ES-I3 (cell line): ENCODE results near the gene MRAS.

Source experiments
- H3K36me3 ChIP-seq: 2 replicates; pipeline ENCODE4 v1.6.1; 2013; ENCODE audit warnings: mild to moderate bottlenecking, low read length, control low read depth, moderate library complexity; ENCODE audit not compliant: insufficient read depth
- H3K4me1 ChIP-seq: 2 replicates; pipeline ENCODE4 v1.6.1; 2013; ENCODE audit warnings: mild to moderate bottlenecking, control low read depth, low read length; ENCODE audit not compliant: insufficient read depth
- H3K9ac ChIP-seq: 2 replicates; pipeline ENCODE4 v1.6.1; 2013; ENCODE audit warnings: low read depth, mild to moderate bottlenecking, low read length, moderate library complexity
- H3K9me3 ChIP-seq: 2 replicates; pipeline ENCODE4 v1.6.1; 2013; ENCODE audit warnings: mild to moderate bottlenecking, low read length, moderate library complexity; ENCODE audit not compliant: control insufficient read depth, insufficient read depth

MRAS gene

GRCh38 chr3:138440121-138440521 lies 91.7 kb downstream of the MRAS start:
- Histone ChIP-seq H3K36me3 (no peaks in the 10 kb centered on the region), H3K4me1 (peaks cover 41% of the 10 kb centered on the region), H3K9ac (no peak overlapping the region), H3K9me3 (no peaks in the 10 kb centered on the region)

GRCh38 chr3:138440596-138440995 lies 92.2 kb downstream of the MRAS start:
- H3K9me3 ChIP-seq: no peaks in the 10 kb centered on the region
- no peaks in the 10 kb centered on the region for H3K36me3 ChIP-seq
- no peak overlapping the region for H3K9ac ChIP-seq
- H3K4me1 ChIP-seq: peaks cover 41% of the 10 kb centered on the region

GRCh38 chr3:138441256-138441655 lies 92.9 kb downstream of the MRAS start:
- Histone ChIP-seq H3K4me1 (peaks cover 41% of the 10 kb centered on the region), H3K9ac (no peak overlapping the region), H3K36me3 (no peaks in the 10 kb centered on the region; the same call in 1 of the 2 replicates), H3K9me3 (no peaks in the 10 kb centered on the region)

DNA sequence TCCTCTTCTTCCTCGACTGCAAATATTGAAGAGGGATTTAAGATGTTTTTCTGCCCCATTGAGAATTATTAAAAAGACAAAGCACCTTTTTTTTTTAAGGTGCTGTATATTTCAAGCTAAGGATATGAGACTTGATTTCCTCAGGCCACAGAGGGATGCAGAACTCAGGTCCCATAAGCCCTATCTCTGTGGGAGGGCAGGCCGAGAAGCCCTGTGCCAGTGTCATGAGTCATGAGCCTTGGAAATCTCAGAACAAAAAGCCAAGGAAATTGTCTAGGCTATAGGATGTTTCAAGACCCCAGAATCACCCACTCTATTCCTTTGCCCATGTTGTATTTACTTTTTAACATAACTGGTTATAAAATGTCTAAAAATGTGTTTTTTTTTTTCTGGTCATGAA lies 93.4 kb downstream of the MRAS start:
- Histone ChIP-seq H3K36me3 (no peaks in the 10 kb centered on the region; the same call in 1 of the 2 replicates), H3K9ac (no peak overlapping the region), H3K9me3 (no peaks in the 10 kb centered on the region), H3K4me1 (peaks cover 41% of the 10 kb centered on the region)

DNA sequence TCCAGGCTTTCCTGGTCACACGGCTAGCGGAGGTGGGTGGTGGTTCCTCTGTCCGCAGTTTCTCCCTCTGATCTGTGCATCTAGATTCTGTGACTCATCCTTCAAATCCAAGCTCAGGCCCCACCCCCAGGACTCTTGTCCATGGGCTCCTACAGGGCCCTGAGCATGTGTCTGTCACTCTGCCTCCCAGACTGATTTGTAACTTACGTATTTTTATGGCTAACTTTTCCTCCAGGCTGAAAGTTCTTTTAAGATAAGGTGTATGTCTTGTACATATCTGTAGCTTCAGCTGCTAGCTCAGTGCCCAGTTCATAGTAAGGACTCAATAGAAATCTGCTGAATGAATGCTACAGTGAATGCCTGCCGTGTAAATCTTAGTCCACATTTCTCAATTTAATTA lies 94.1 kb downstream of the MRAS start:
- peaks cover 41% of the 10 kb centered on the region for H3K4me1 ChIP-seq
- no peaks in the 10 kb centered on the region; the same call in 1 of the 2 replicates for H3K36me3 ChIP-seq
- no peaks in the 10 kb centered on the region for H3K9me3 ChIP-seq
- H3K9ac ChIP-seq: no peak overlapping the region

- no peaks in the 10 kb centered on the region; the same call in 1 of the 2 replicates for H3K36me3 ChIP-seq
- H3K9ac ChIP-seq: no peak overlapping the region
- H3K4me1 ChIP-seq: peaks cover 41% of the 10 kb centered on the region
- H3K9me3 ChIP-seq: no peaks in the 10 kb centered on the region
Measured at GRCh38 chr3:138443091-138443490, 94.7 kb downstream of the MRAS start.

DNA sequence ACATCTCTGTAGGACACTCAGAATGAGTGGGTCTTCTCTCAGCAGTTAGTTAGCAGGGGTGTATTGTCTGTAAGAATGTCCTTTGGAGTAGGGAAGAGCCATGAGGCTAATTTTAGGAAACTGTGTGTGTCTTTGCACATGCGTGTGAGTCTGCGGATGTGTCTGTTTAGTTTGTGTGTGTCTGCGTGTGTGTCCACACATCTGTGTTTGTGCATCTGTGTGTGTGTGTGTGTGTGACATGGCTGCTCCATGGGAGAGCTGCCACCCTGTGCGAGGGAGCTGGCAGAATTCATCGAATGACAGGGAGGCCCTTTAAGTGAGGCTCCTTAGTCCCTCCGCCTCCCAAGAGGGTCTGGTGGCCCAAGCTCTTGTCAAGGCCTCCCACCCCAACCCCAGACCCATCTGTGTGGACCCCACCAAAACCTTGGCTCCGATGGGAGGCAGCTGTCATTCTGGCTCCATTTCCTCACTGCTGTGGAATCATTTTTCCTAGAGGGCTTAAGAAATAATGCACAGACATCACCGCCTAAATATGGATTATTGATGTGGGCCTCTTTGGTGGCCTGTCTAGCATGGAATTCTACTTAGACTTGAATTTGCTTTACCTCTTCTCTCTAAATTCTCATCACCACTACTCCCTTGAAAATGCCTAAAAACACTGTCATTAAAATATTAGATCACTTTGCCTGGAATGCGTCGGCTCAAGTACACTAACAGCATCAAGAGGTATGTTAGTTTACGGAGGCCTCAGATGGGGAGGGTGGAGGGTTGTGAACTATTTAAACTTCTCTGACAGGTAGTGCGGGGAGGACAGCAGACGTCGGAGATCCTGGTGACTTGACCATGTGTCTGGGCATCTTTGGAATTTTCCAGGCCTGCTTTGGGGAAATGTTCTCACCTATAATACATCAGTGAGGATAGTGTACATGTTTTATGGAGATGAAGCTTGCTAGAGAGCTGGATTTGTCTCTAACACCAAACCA lies 95.4 kb downstream of the MRAS start:
- Histone ChIP-seq H3K36me3 (no peaks in the 10 kb centered on the region; the same call in 1 of the 2 replicates), H3K9me3 (no peaks in the 10 kb centered on the region), H3K9ac (no peak overlapping the region), H3K4me1 (peaks cover 41% of the 10 kb centered on the region)

DNA sequence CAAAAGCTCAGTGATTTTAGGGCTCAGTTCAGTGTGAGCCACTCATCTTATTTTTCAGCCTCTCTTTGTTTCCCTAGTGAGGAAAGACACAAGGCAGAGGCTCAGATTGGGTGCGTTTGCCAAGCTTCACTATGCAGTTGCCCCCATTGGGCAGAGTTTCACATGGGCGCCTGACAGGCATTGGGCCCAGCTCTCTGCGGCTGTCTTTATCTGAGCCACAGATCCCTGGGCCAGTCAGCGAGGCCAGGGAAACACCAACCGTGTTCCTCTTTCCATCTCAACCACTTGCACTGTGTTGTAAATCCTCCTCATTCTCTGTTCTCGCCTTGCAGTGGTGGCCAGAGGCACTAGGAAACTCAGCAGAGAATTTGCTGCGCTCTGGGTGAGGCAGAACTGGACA lies 96.9 kb downstream of the MRAS start:
- Histone ChIP-seq H3K4me1 (peaks cover 34% of the 10 kb centered on the region), H3K36me3 (no peaks in the 10 kb centered on the region; the same call in 1 of the 2 replicates), H3K9me3 (no peaks in the 10 kb centered on the region), H3K9ac (no peak overlapping the region)

GRCh38 chr3:138445654-138446053 lies 97.3 kb downstream of the MRAS start:
- peaks cover 38% of the 10 kb centered on the region for H3K4me1 ChIP-seq
- no peaks in the 10 kb centered on the region; the same call in 1 of the 2 replicates for H3K36me3 ChIP-seq
- no peak overlapping the region for H3K9ac ChIP-seq

GRCh38 chr3:138448631-138449030 lies 100.3 kb downstream of the MRAS start:
- peaks cover 21% of the 10 kb centered on the region for H3K4me1 ChIP-seq
- no peak overlapping the region for H3K9ac ChIP-seq
- H3K9me3 ChIP-seq: no peaks in the 10 kb centered on the region
- H3K36me3 ChIP-seq: no peaks in the 10 kb centered on the region; the same call in 1 of the 2 replicates

More at GRCh38 chr3:138445654-138446053, 97.3 kb downstream of the MRAS start:
- H3K9me3 ChIP-seq: no peaks in the 10 kb centered on the region

GRCh38 chr3:138449490-138449889 lies 101.1 kb downstream of the MRAS start:
- H3K36me3 ChIP-seq: no peaks in the 10 kb centered on the region; the same call in 1 of the 2 replicates
- no peak overlapping the region for H3K9ac ChIP-seq
- H3K9me3 ChIP-seq: no peaks in the 10 kb centered on the region
- peaks cover 17% of the 10 kb centered on the region for H3K4me1 ChIP-seq

GRCh38 chr3:138450181-138450580 lies 101.8 kb downstream of the MRAS start:
- no peaks in the 10 kb centered on the region; the same call in 1 of the 2 replicates for H3K36me3 ChIP-seq
- no peaks in the 10 kb centered on the region for H3K9me3 ChIP-seq
- H3K4me1 ChIP-seq: peaks cover 16% of the 10 kb centered on the region
- H3K9ac ChIP-seq: no peak overlapping the region

GRCh38 chr3:138450704-138451424 lies 102.5 kb downstream of the MRAS start:
- Histone ChIP-seq H3K9ac (no peak overlapping the region), H3K36me3 (no peaks in the 10 kb centered on the region; the same call in 1 of the 2 replicates), H3K9me3 (no peaks in the 10 kb centered on the region), H3K4me1 (peaks cover 16% of the 10 kb centered on the region)

DNA sequence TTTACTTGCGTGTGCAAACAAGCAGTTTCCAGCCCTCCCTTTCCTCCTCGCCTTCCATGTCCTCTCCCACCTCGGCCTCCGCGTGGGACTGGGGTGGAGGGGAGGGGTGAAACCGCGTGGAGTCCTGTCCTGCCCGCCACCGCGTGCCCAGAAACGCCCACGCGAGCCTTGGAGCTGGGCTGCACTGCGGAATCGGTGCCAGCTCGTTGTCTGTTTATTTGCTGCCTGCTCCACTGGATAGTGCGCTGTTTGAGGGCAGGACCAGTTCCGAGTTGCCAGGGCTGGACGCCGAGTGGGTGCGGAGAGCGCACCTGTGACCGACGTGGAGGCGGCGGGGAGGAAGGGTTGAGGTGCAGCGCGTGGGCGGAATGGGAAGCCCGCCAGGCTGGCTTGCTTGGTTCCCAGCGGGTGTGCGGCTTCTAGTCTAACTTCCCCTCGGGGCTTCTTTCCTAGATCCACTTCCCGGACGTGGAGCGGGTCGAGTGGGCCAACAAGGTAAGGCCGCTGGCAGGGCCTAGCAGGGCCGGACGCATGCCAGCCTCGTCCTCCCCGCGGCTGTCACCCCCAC lies 103.3 kb downstream of the MRAS start:
- H3K9ac ChIP-seq: no peak overlapping the region
- H3K9me3 ChIP-seq: no peaks in the 10 kb centered on the region
- H3K4me1 ChIP-seq: peaks cover 16% of the 10 kb centered on the region
- H3K36me3 ChIP-seq: no peaks in the 10 kb centered on the region; the same call in 1 of the 2 replicates
